GM12874 (cell line): ENCODE data around the gene RFC4.

Experiments
- TF ChIP-seq, protein P1 (sequence below): IDR thresholded peaks from 2 replicates; pipeline ENCODE4 v1.5.1; 2011; ENCODE audit warnings: low read depth, mild to moderate bottlenecking, control low read depth, low read length, moderate library complexity; ENCODE audit not compliant: insufficient read depth

The RFC4 gene, protein sequence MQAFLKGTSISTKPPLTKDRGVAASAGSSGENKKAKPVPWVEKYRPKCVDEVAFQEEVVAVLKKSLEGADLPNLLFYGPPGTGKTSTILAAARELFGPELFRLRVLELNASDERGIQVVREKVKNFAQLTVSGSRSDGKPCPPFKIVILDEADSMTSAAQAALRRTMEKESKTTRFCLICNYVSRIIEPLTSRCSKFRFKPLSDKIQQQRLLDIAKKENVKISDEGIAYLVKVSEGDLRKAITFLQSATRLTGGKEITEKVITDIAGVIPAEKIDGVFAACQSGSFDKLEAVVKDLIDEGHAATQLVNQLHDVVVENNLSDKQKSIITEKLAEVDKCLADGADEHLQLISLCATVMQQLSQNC

DNA sequence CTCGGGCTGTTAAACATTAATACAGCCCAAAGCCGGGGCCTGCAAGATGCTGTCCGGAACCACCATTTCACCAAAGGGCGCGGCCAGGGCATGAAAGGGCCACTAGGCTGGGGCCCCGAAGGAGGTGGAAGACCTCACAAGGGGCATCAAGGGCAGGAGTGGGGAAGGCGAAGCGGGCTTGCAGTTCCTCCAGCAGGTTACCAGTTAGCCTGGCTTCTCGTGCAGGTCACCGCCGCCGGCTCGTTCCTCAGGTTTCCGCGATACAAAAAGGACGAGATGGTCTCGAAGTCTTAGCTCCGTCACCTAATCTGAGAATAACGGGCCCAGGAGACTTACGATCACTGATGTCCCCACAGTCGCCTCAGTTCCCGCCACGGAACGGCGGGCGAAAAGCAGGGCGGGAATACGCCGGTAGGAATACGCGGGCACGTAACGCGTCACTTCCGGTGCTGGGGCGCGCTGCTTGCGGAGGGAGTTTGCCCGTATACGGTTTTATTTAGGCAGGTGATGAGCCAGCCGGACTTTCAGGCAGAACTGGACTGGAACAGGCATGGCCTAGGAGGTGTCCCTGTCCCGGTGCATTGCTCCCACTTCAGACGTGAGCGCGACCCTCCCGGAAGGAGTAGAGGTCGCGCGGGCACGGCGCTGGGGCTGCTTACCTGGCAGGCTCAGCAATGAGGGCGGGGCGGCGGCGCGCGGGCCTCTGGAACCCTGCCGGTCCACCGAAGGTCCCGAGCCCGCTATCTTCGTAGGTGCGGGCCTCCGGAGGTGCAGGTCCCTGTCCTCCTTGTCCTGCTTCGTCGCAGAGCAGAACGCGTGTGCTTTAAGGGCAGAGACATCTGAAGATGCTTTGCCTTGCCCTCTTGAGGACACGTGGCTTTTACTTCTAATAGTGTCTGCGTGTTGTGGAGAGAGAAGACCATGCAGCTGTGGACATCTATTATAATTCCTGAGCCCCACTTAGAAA is at the start of gene RFC4:
Gene RFC4 (minus strand): TSS at position 394 of the 967 bp plus-strand sequence. CDS start 1,769 bp downstream, outside the sequence.
- TF ChIP-seq, protein P1, sequence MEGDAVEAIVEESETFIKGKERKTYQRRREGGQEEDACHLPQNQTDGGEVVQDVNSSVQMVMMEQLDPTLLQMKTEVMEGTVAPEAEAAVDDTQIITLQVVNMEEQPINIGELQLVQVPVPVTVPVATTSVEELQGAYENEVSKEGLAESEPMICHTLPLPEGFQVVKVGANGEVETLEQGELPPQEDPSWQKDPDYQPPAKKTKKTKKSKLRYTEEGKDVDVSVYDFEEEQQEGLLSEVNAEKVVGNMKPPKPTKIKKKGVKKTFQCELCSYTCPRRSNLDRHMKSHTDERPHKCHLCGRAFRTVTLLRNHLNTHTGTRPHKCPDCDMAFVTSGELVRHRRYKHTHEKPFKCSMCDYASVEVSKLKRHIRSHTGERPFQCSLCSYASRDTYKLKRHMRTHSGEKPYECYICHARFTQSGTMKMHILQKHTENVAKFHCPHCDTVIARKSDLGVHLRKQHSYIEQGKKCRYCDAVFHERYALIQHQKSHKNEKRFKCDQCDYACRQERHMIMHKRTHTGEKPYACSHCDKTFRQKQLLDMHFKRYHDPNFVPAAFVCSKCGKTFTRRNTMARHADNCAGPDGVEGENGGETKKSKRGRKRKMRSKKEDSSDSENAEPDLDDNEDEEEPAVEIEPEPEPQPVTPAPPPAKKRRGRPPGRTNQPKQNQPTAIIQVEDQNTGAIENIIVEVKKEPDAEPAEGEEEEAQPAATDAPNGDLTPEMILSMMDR, result no peak

DNA sequence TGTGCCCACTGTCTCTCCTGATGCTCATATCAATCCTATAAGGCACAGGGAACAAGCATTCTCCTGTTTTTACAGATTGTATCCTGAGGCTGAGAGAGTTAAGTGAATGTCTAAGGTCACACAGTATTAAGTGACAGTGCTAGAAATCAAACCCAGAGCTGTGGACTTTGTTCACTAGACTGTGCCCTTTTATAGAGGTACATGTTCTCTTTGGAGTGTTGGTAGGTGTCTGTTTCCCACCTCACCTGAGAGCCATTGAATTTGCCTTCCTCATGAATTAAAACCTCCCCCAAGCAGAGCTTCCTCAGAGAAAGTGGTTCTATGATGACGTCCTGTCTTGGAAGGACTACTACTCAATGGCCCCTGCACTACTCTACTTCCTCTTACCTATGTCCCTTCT is 48.7 kb upstream of the RFC4 start:
- TF ChIP-seq, protein P1, result no peak

DNA sequence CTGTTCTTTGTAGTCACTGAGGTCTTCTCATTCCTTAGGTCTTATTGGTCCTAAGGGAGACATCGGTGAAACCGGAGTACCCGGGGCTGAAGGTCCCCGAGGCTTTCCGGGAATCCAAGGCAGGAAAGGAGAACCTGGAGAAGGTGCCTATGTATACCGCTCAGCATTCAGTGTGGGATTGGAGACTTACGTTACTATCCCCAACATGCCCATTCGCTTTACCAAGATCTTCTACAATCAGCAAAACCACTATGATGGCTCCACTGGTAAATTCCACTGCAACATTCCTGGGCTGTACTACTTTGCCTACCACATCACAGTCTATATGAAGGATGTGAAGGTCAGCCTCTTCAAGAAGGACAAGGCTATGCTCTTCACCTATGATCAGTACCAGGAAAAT is 47.9 kb upstream of the RFC4 start:
- TF ChIP-seq, protein P1, result no peak

DNA sequence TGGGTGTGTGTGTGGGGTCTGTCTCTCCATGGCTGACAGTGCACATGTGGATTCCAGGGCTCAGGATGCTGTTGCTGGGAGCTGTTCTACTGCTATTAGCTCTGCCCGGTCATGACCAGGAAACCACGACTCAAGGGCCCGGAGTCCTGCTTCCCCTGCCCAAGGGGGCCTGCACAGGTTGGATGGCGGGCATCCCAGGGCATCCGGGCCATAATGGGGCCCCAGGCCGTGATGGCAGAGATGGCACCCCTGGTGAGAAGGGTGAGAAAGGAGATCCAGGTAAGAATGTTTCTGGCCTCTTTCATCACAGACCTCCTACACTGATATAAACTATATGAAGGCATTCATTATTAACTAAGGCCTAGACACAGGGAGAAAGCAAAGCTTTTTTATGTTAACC is 46.7 kb upstream of the RFC4 start:
- TF ChIP-seq, protein P1, result no peak

DNA sequence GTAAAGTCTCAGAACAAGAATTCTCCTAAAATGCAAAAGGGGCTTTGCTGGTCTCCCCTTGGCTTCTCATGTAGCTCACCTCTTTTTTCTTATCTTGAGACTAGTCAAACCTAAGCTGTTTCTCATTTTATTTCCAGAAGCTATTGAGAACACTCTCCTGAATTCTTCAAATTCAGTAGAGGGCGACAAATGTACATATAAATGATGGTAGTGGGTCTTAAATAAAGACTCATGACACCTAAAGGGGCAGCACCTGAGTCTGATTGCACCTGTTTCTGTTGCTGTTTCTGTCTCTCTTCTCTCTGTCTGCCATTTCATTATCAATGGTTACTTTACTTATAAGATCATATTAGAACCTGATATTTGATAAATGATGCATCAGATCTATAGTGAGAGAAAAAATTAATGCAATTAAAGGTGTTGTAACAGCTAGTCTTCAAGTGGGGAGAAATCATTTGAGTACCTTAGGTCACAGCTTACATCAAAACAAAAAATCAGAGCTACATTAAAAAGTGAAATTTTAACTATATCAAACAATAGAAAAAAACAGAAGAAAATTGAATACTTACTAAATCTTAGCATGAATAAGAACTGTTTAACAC is 43.2 kb upstream of the RFC4 start:
- TF ChIP-seq, protein P1, result no peak; the same call in 1 of the 2 replicates

DNA sequence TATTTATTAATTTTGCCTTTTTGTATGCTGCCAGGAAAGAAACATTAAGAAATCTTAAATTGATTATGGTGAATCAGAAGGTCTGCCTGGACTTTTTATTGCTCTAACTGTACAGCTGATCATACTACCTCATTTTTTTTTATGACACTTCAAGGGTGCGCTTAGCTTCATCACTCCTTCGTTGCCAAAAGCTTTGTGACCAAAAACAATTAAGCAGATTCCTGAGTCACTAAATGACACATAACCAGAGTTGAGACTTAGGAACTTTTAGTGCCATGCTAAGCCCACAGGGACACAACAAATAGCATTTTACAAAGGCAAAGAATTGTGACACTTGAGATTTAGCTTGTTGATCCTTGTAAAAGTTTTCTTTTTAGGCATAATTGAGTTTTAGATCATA is 41.2 kb upstream of the RFC4 start:
- TF ChIP-seq, protein P1, result no peak

DNA sequence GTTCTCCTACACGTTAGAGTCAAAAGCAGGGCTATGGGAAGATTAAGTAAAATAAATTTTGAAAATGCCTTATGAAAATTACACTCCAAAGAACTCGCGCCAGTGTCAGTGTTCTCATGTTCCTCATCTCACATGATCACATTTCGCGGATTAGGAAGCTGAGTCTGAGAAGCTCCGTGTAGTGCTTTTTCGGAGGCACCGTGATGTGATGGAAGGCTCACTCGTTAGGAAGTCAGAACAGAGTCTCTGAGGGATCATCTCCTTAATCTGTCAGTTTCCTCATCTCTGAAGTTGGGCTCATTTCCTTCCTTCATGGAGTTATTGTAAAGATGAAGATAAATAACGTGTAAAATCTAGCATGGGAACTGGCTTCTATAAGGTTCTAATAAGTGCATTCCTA is 39.5 kb upstream of the RFC4 start:
- TF ChIP-seq, protein P1, result no peak
